Calu3 (cell line): ENCODE measurements around the gene NR1H2. TPM values are rescaled to one million over a fixed set of nuclear protein-coding genes. Genes with fewer than 3 reads are reported as not detected.
"Not testable (repeated sequence)": the region's sequence is repeated elsewhere in the genome, so short reads cannot be mapped to it uniquely, and the experiment has no call there.

Source experiments
- BruUV-seq: library from RNA; stranded (reverse); fragments of 400-500 nt; replicated peaks from 2 replicates; lab custom pipeline; 2021; lab: Mats Ljungman, UMichigan
- CTCF ChIA-PET: fragments of 300-600 bp; sonication (Branson Sonifier 250); formaldehyde crosslinking; loops from one replicate; lab custom pipeline; 2022; ENCODE audit warnings: antibody characterized with exemption; lab: Charles Lee
- DNase-seq: peaks from one replicate; pipeline ENCODE4 v3.0.0; 2022
- H3K27ac Mint-ChIP-seq: one replicate; pipeline ENCODE4 v1.8.0; 2022; ENCODE audit warnings: mixed read lengths; ENCODE audit not compliant: unreplicated experiment
- H3K27me3 Mint-ChIP-seq: one replicate; pipeline ENCODE4 v1.8.0; 2022; ENCODE audit warnings: mixed read lengths; ENCODE audit not compliant: unreplicated experiment
- H3K36me3 Mint-ChIP-seq: one replicate; pipeline ENCODE4 v1.8.0; 2022; ENCODE audit warnings: mild to moderate bottlenecking, moderate library complexity, mixed read lengths; ENCODE audit not compliant: insufficient read depth, unreplicated experiment
- H3K4me1 Mint-ChIP-seq: one replicate; pipeline ENCODE4 v1.8.0; 2022; ENCODE audit warnings: mild to moderate bottlenecking, low read depth, mixed read lengths; ENCODE audit not compliant: unreplicated experiment
- H3K4me3 Mint-ChIP-seq: one replicate; pipeline ENCODE4 v1.8.0; 2022; ENCODE audit warnings: mild to moderate bottlenecking, low read depth, moderate library complexity, mixed read lengths; ENCODE audit not compliant: unreplicated experiment
- H3K9me3 Mint-ChIP-seq: one replicate; pipeline ENCODE4 v1.8.0; 2022; ENCODE audit warnings: low read depth, mixed read lengths; ENCODE audit not compliant: unreplicated experiment
- CTCF ChIP-seq: fragments of 200-600 bp; IDR thresholded peaks from one replicate; pipeline ENCODE4 v1.8.0; 2022; ENCODE audit warnings: antibody characterized with exemption; ENCODE audit not compliant: unreplicated experiment
- intact Hi-C: fragments of 100-400 bp; cut with micrococcal nuclease; formaldehyde crosslinking; loops from one replicate; pipeline ENCODE4 v1.10.0; 2022; ENCODE audit not compliant: unreplicated experiment
- total RNA-seq: library from RNA; stranded (reverse); gene quantifications from 2 replicates; pipeline ENCODE4 v1.2.3, GENCODE V29; 2022

Gene NR1H2
- total RNA-seq, 1 experiment from 2014 or later = 77.5 TPM

DNA sequence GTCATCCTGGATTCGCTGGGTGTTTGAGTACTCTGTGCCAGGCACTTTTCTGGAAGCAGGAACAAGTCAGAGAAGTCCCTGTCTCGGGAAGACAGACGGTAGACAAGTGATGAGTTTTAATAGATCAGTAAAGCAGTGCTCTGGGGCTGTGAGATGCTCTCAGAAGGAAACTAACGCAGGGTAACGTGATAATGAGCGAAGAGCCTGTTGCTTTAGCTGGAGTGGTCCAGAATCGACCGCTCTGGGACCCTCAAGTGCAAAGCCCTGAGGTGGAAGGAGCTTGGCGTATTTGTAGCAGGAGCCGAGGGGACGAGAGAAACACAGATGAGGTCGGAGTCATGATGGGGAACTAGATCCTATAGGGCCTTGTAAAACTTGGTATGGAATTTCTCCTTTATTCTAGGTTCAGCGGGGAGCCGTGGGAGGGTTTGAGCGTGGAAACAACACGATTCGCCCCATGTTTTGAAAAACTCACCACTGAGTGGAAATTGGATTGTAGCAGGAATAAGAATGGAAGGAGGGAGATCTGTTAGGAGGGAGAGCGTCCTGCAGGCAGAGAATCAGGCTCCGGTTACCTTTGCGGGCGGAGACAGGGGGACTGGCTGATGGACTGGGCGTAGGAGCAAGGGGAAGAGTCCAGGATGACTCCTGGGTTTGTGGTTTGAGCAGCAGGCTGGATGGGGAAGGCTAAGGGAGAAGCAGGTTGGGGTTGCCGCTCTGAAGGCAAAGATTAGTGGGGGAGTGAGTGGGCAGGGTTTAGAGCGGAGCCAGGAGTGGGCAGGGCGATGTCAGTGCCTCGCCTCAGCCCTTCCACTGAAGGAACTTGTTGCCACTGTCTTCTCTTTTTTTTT, 8.7 kb downstream of the NR1H2 start:
- no peaks in the 10 kb centered on the region for H3K27me3 Mint-ChIP-seq
- peaks cover 43% of the 10 kb centered on the region for H3K36me3 Mint-ChIP-seq
- no peak for DNase-seq
- H3K4me3 Mint-ChIP-seq = peak overlapping the region; percentile 97
- BruUV-seq = no TSS peak
- intact Hi-C loops = no loop called here
- no peak for TF ChIP-seq CTCF
- peaks cover 27% of the 10 kb centered on the region for H3K4me1 Mint-ChIP-seq
- H3K27ac Mint-ChIP-seq = peak overlapping the region; percentile 91
- H3K9me3 Mint-ChIP-seq = no peaks in the 10 kb centered on the region
- CTCF ChIA-PET = interaction anchor here (0.6 to 1.7 kb wide), 2 partner anchors 28 to 126 kb away, joined by 4 to 6 read pairs; partner anchors contain the start of gene JOSD2

DNA sequence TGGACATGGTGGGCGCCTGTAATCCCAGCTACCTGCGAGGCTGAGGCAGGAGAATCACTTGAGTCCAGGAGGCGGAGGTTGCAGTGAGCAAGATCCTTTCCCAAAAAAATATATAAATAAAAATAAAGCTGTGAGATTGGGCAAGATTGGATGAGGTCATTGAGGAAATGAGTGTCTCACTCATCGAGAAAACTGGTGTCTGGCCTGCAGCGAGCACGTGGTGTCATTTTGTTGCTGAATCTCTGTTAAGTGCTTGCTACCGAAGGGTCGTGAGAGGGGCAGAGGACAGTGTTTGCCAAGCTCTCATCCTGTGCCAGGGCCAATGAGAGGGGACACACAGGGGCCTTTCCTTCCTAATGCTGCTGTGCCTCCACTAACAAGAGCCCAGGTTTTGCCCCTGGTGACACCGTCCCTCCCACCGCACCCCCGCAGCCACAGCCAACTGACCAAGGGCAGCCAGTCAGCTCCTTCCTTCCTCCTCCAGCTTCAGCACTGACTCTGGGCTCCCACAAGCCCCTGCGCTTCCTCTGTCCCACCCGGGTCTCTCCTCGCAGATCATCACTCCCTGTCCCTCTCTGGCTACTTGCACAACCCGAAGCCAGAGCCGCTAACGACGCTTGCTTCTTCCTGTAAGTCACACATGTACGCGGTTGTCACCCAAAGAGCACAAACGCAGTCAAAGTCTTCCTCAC, 11.1 kb downstream of the NR1H2 start:
- Mint-ChIP-seq H3K4me1 (peaks cover 27% of the 10 kb centered on the region), H3K27ac (no peak overlapping the region), H3K36me3 (peaks cover 37% of the 10 kb centered on the region), H3K4me3 (no peak overlapping the region), H3K9me3 (no peaks in the 10 kb centered on the region), H3K27me3 (no peaks in the 10 kb centered on the region)
- TF ChIP-seq CTCF = no peak
- intact Hi-C loops = no loop called here
- no peak for DNase-seq
- BruUV-seq = TSS peak; percentile 7
- CTCF ChIA-PET = interaction anchor here (0.6 kb wide), 2 partner anchors 58 to 70 kb away, joined by 3 to 6 read pairs; partner anchors contain the start of gene KCNC3

DNA sequence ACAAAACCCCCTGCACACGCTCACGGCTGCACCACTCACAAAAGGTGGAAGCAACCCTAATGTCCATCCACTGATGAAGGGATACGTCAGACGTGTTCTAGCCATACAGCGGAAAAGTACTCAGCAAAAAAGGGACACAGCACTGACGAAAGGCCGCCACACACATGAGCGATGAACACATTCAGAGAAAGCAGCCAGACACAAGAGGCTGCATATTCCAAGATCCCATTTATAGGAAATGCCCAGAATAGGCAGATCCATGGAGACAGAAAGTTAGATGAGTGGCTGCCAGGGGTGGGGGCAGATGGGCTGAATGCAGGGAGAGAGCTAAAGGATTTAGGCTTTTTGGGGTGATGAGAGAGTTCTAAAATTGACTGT, 11.6 kb downstream of the NR1H2 start:
- Mint-ChIP-seq H3K27ac (no peak overlapping the region), H3K4me3 (no peak overlapping the region), H3K4me1 (peaks cover 26% of the 10 kb centered on the region), H3K9me3 (no peaks in the 10 kb centered on the region), H3K36me3 (peaks cover 33% of the 10 kb centered on the region), H3K27me3 (no peaks in the 10 kb centered on the region)
- CTCF ChIA-PET = interaction anchor here (0.6 kb wide), 1 partner anchor 70 kb away, joined by 6 read pairs; no protein-coding TSS in a partner anchor
- no peak for TF ChIP-seq CTCF
- DNase-seq = no peak
- no TSS peak for BruUV-seq
- intact Hi-C loops = no loop called here

- H3K27me3 Mint-ChIP-seq, H3K9me3 Mint-ChIP-seq, H3K4me1 Mint-ChIP-seq, H3K4me3 Mint-ChIP-seq, BruUV-seq, intact Hi-C loops, H3K27ac Mint-ChIP-seq, H3K36me3 Mint-ChIP-seq, DNase-seq, CTCF ChIA-PET: not testable (repeated sequence)
Measured at GRCh38 chr19:50390295-50390694, 14.0 kb downstream of the NR1H2 start.

- intact Hi-C loops, DNase-seq, H3K27ac Mint-ChIP-seq, H3K9me3 Mint-ChIP-seq, BruUV-seq, H3K4me3 Mint-ChIP-seq, CTCF ChIA-PET, H3K36me3 Mint-ChIP-seq, H3K27me3 Mint-ChIP-seq, H3K4me1 Mint-ChIP-seq: not testable (repeated sequence)
Measured at GRCh38 chr19:50390952-50391351, 14.7 kb downstream of the NR1H2 start.
